ENCODE measurements around the gene AFF3.

DNA sequence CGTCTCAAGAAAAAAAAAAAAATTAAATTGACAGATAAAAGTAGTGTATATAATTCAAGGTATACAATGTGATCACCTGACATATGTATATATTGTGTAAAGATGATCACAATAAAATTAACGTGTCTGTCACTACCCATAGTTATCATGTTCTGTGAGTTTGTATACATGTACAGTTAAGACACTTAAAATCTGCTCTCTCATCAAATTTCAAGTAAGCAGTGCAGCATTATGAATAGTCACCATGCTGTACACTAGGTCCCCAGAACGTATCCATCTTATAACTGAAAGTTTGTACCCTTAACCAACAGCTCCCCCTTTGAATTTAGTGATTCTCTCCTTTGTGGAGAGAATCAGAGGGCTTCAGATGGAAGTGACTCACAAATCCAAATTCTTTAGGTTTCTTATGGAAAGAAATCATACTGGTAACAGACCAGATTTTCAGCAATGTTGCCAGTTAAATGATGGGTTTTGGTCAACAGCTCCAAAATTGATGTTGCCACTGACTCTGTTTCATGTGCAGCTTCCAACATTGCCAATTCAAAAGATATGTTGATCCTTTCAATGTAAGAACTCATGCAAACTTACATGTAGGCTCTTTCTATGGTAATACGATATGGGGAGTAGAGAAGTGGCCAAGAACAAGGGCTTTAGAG lies 281.5 kb downstream of the AFF3 start:
- TF ChIP-seq, protein P1, sequence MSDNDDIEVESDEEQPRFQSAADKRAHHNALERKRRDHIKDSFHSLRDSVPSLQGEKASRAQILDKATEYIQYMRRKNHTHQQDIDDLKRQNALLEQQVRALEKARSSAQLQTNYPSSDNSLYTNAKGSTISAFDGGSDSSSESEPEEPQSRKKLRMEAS (IDR thresholded peaks at IDR 0.05), result no peak
- TF ChIP-seq, protein P2, sequence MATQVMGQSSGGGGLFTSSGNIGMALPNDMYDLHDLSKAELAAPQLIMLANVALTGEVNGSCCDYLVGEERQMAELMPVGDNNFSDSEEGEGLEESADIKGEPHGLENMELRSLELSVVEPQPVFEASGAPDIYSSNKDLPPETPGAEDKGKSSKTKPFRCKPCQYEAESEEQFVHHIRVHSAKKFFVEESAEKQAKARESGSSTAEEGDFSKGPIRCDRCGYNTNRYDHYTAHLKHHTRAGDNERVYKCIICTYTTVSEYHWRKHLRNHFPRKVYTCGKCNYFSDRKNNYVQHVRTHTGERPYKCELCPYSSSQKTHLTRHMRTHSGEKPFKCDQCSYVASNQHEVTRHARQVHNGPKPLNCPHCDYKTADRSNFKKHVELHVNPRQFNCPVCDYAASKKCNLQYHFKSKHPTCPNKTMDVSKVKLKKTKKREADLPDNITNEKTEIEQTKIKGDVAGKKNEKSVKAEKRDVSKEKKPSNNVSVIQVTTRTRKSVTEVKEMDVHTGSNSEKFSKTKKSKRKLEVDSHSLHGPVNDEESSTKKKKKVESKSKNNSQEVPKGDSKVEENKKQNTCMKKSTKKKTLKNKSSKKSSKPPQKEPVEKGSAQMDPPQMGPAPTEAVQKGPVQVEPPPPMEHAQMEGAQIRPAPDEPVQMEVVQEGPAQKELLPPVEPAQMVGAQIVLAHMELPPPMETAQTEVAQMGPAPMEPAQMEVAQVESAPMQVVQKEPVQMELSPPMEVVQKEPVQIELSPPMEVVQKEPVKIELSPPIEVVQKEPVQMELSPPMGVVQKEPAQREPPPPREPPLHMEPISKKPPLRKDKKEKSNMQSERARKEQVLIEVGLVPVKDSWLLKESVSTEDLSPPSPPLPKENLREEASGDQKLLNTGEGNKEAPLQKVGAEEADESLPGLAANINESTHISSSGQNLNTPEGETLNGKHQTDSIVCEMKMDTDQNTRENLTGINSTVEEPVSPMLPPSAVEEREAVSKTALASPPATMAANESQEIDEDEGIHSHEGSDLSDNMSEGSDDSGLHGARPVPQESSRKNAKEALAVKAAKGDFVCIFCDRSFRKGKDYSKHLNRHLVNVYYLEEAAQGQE (IDR thresholded peaks at IDR 0.05; ENCODE audit: low read depth), result no peak
- TF ChIP-seq, protein P3, sequence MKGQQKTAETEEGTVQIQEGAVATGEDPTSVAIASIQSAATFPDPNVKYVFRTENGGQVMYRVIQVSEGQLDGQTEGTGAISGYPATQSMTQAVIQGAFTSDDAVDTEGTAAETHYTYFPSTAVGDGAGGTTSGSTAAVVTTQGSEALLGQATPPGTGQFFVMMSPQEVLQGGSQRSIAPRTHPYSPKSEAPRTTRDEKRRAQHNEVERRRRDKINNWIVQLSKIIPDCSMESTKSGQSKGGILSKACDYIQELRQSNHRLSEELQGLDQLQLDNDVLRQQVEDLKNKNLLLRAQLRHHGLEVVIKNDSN (IDR thresholded peaks at IDR 0.05), result no peak
- TF ChIP-seq RAD21 (IDR thresholded peaks at IDR 0.05; ENCODE audit: low read depth) (no peak), TAF1 (IDR thresholded peaks at IDR 0.05; ENCODE audit: low read depth) (no peak), EGR1 (IDR thresholded peaks at IDR 0.05) (no peak), YY1 (IDR thresholded peaks at IDR 0.05; ENCODE audit: low read depth) (no peak), ZBTB7A (IDR thresholded peaks at IDR 0.05; ENCODE audit: low read depth) (no peak), CEBPB (IDR thresholded peaks at IDR 0.05) (no peak), EP300 (IDR thresholded peaks at IDR 0.05; ENCODE audit: borderline replicate concordance) (no peak), TEAD4 (IDR thresholded peaks at IDR 0.05) (no peak)

All from Ishikawa (cell line).